HG03025 (cell line): Measurements from ENCODE around the gene ATP6V1G2.
"Not testable (repeated sequence)": the region's sequence is repeated elsewhere in the genome, so short reads cannot be mapped to it uniquely, and the experiment has no call there.

Source experiments
- ATAC-seq: cut with Tn5 transposase; IDR thresholded peaks from one replicate; pipeline ENCODE4 v1.9.1; 2021; ENCODE audit warnings: mild to moderate bottlenecking, moderate library complexity; ENCODE audit not compliant: unreplicated experiment, low FRiP score

Gene ATP6V1G2

DNA sequence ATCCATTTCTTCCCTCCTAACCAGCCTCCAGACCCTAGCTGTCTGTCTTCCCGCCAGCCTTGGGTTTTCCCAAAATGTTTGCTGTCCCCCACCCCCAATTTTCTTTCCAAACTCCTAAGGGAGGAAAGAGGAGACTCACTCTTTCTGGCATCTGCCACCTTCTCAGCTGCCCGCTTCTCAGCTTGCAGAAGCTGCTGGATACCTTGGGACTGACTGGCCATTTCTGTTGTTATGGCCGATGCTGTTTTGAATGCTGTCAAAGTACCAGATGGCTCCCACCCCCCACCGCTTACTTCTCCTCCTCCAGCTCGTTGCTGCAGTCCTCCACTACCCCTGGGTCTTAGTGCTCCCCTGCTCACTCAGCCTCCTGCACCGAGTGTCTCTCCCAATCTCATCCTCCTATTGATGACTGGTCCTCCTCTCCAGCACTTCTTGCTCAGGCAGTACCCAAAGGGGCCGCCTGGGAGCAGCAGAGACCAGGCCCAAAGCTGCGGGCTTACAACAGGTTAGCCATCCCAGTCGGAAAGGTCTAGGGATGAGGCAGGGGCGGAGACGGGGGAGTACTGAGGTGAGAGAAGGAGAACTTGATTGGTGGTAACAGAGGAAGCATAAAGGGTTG, at the start of gene ATP6V1G2:
TSS of gene ATP6V1G2 (minus strand) at position 270 of the 619 bp plus-strand sequence. CDS start at position 221, 49 bp downstream.
- peak; percentile 38 for ATAC-seq

GRCh38 chr6:31592396-31592771, 46.0 kb upstream of the ATP6V1G2 start:
- ATAC-seq: no peak

- not testable (repeated sequence) for ATAC-seq
Measured at GRCh38 chr6:31590691-31591090, 44.3 kb upstream of the ATP6V1G2 start.

- no peak for ATAC-seq
Measured at GRCh38 chr6:31588871-31589650, 42.7 kb upstream of the ATP6V1G2 start.

DNA sequence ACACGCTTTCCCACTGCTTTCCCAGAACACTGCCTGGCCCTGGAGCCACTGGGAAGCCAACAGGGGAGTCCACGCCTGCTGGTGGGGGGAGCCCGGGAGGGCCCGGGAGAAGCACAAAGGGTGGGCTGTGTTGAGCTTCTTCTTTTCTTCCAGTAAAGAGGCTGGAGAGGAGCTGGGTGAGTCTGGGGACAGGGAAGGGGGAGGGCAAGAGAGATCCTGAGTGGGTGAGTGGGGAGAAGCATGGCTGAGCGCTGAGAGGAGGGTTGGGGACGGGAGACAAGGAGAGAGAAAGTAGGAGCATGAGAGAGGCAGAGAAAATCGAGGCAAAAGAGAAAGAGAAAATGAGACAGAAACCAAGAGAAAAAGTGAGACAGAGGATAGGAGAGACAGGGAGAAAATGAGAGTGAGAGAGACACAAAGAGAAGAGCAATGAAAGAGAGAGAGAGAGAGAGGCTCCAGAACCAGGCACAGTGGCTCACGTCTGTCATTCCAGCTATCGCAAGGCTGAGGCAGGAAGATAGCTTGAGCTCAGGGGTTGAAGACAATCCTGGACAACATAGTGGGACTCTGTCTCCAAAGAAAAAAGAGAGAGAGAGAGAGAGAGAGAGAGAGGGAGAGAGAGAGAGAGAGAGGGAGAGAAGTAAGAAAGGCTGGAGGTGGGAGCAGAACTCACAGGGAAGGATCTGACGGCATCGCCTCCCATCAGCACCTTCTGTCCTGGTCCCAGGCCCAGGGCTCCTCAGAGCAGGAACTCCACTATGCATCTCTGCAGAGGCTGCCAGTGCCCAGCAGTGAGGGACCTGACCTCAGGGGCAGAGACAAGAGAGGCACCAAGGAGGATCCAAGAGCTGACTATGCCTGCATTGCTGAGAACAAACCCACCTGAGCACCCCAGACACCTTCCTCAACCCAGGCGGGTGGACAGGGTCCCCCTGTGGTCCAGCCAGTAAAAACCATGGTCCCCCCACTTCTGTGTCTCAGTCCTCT, 41.7 kb upstream of the ATP6V1G2 start:
- no peak for ATAC-seq

- no peak for ATAC-seq
Measured at GRCh38 chr6:31586599-31587281, 40.3 kb upstream of the ATP6V1G2 start.

GRCh38 chr6:31586008-31586407, 39.6 kb upstream of the ATP6V1G2 start, which contains the start of gene LST1:
Gene LST1, plus strand, starts transcription at chr6:31586277. Its CDS starts 1,023 bp downstream, at chr6:31587300.
- no peak for ATAC-seq

GRCh38 chr6:31585491-31585890, 39.1 kb upstream of the ATP6V1G2 start:
- no peak for ATAC-seq

GRCh38 chr6:31582230-31582643, 35.8 kb upstream of the ATP6V1G2 start, which contains the start of gene LTB:
Gene LTB, minus strand, starts transcription at chr6:31582424. Its CDS starts 7 bp downstream, at chr6:31582417.
- no peak for ATAC-seq

GRCh38 chr6:31581434-31582229, 35.2 kb upstream of the ATP6V1G2 start:
- no peak for ATAC-seq

DNA sequence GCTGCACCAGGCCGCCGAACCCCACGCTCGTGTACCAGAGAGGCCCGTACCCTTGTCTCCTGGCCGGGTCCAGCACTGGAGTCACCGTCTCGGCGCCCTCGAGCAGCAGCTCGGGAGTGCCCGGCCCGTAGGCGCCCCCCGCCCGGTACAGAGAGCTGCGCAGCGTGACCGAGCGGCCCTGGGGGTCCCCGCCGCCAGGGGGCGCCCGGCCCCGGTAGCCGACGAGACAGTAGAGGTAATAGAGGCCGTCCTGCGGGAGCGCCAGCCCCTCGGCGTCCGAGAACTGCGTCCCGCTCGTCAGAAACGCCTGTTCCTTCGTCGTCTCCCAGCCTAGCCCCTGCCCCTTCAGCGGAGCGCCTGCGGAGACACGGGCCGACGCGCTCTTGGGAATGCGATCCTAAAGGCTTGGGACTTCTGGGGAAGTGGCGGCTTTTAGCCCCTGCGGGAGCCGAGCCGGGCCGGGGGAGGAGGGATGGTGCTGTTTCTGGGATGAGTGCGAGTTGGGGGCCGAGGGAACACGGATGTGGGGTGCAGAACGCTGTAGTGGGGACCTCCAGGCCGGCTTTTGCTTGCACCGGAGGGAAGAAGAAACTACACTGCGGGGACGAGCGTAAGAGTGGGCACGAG, 34.5 kb upstream of the ATP6V1G2 start:
- ATAC-seq: no peak

- no peak for ATAC-seq
Measured at GRCh38 chr6:31580438-31580740, 34.0 kb upstream of the ATP6V1G2 start.

- no peak for ATAC-seq
Measured at GRCh38 chr6:31579546-31580437, 33.4 kb upstream of the ATP6V1G2 start.

GRCh38 chr6:31579119-31579505, 32.7 kb upstream of the ATP6V1G2 start:
- ATAC-seq: no peak

DNA sequence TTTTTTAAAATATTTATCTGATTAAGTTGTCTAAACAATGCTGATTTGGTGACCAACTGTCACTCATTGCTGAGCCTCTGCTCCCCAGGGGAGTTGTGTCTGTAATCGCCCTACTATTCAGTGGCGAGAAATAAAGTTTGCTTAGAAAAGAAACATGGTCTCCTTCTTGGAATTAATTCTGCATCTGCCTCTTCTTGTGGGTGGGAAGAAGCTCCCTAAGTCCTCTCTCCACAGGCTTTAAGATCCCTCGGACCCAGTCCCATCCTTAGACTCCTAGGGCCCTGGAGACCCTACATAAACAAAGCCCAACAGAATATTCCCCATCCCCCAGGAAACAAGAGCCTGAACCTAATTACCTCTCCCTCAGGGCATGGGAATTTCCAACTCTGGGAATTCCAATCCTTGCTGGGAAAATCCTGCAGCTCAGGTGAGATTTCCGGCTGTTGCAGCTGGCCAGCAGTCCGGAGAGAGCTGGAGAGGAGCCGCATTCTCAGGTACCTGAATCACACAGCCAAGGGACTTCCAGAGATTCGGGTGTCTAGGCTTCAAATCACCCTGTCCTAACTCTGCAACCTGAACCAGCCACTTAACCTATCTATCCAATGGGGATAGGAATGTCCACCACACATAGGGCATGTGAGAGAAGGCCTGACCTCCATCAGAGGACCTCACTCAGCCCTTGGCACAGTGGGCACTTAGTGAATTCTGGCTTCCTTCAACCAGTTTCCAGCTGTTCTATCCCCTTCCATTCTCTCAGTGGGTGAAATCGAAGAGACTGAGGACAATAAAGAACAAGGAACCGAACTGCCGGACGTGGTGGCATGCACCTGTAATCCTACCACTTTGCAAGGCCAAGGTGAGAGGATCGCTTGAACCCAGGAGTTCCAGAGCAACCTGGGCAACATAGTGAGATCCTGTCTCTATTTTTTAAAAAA, 32.0 kb upstream of the ATP6V1G2 start:
- ATAC-seq: no peak

DNA sequence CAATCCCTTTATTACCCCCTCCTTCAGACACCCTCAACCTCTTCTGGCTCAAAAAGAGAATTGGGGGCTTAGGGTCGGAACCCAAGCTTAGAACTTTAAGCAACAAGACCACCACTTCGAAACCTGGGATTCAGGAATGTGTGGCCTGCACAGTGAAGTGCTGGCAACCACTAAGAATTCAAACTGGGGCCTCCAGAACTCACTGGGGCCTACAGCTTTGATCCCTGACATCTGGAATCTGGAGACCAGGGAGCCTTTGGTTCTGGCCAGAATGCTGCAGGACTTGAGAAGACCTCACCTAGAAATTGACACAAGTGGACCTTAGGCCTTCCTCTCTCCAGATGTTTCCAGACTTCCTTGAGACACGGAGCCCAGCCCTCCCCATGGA, 31.2 kb upstream of the ATP6V1G2 start:
- no peak for ATAC-seq
